RWPE2 (cell line): ENCODE results near the gene MTSS2.

Experiments used
- ATAC-seq: fragments of 200-7000 bp; cut with Tn5 transposase; 3 replicates; pipeline ENCODE4 v1.9.1; 2021; ENCODE audit warnings: low read depth
- DNase-seq: peaks from one replicate; pipeline ENCODE4 v3.0.0-alpha.2; 2020; ENCODE audit warnings: low spot score
- H3K27ac ChIP-seq: fragments of 450-650 bp; 2 replicates; pipeline ENCODE4 v1.5.1; 2017; ENCODE audit warnings: mild to moderate bottlenecking; ENCODE audit not compliant: poor library complexity, severe bottlenecking
- H3K27me3 ChIP-seq: fragments of 250-450 bp; sonication (Bioruptor Pico); 2 replicates; pipeline ENCODE4 v1.5.1; 2021; ENCODE audit warnings: mild to moderate bottlenecking, moderate library complexity; ENCODE audit not compliant: insufficient read depth, poor library complexity, severe bottlenecking
- H3K36me3 ChIP-seq: fragments of 250-450 bp; sonication (Bioruptor Pico); 2 replicates; pipeline ENCODE4 v1.5.1; 2020; ENCODE audit warnings: low read depth, mild to moderate bottlenecking, moderate library complexity
- H3K4me1 ChIP-seq: fragments of 250-450 bp; sonication (Bioruptor Pico); 2 replicates; pipeline ENCODE4 v1.5.1; 2021; ENCODE audit warnings: mild to moderate bottlenecking, moderate library complexity; ENCODE audit not compliant: insufficient read depth, poor library complexity, severe bottlenecking
- H3K4me3 ChIP-seq: fragments of 250-450 bp; sonication (Bioruptor Pico); 2 replicates; pipeline ENCODE4 v1.5.1; 2021; ENCODE audit warnings: mild to moderate bottlenecking, moderate library complexity; ENCODE audit not compliant: severe bottlenecking
- H3K9me3 ChIP-seq: fragments of 250-450 bp; sonication (Bioruptor Pico); 2 replicates; pipeline ENCODE4 v1.5.1; 2021; ENCODE audit warnings: mild to moderate bottlenecking, moderate library complexity; ENCODE audit not compliant: severe bottlenecking
- CTCF ChIP-seq: fragments of 450-650 bp; IDR thresholded peaks from one replicate; pipeline ENCODE4 v1.5.1; 2017; ENCODE audit warnings: mild to moderate bottlenecking, moderate library complexity; ENCODE audit not compliant: poor library complexity, severe bottlenecking

Gene MTSS2

GRCh38 chr16:70651524-70651923, 34.3 kb downstream of the MTSS2 start:
- H3K9me3 ChIP-seq = no peaks in the 10 kb centered on the region
- no peak overlapping the region for H3K27ac ChIP-seq
- no peak for TF ChIP-seq CTCF
- H3K36me3 ChIP-seq = no peaks in the 10 kb centered on the region
- ATAC-seq (no peak), DNase-seq (no peak)
- H3K4me3 ChIP-seq = no peak overlapping the region
- H3K27me3 ChIP-seq = no peaks in the 10 kb centered on the region
- H3K4me1 ChIP-seq = no peaks in the 10 kb centered on the region

GRCh38 chr16:70650216-70650615, 35.6 kb downstream of the MTSS2 start:
- no peak overlapping the region for H3K4me3 ChIP-seq
- ATAC-seq (no peak), DNase-seq (no peak)
- no peak overlapping the region for H3K27ac ChIP-seq
- no peak for TF ChIP-seq CTCF
- no peaks in the 10 kb centered on the region for H3K27me3 ChIP-seq
- no peaks in the 10 kb centered on the region for H3K9me3 ChIP-seq
- H3K4me1 ChIP-seq = no peaks in the 10 kb centered on the region
- H3K36me3 ChIP-seq = no peaks in the 10 kb centered on the region

- no peak for TF ChIP-seq CTCF
Observed at GRCh38 chr16:70649300-70649699, 36.6 kb downstream of the MTSS2 start.

GRCh38 chr16:70648606-70649005, 37.2 kb downstream of the MTSS2 start:
- Histone ChIP-seq H3K4me1 (no peaks in the 10 kb centered on the region), H3K36me3 (no peaks in the 10 kb centered on the region), H3K4me3 (no peak overlapping the region), H3K27ac (no peak overlapping the region), H3K9me3 (no peaks in the 10 kb centered on the region), H3K27me3 (no peaks in the 10 kb centered on the region)
- TF ChIP-seq CTCF = no peak
- DNase-seq = no peak
- no peak for ATAC-seq

More at GRCh38 chr16:70649300-70649699, 36.6 kb downstream of the MTSS2 start:
- H3K9me3 ChIP-seq = no peaks in the 10 kb centered on the region
- H3K27me3 ChIP-seq = no peaks in the 10 kb centered on the region
- no peaks in the 10 kb centered on the region for H3K4me1 ChIP-seq
- ATAC-seq = no peak
- no peak overlapping the region for H3K4me3 ChIP-seq
- no peak for DNase-seq
- no peak overlapping the region for H3K27ac ChIP-seq
- H3K36me3 ChIP-seq = no peaks in the 10 kb centered on the region

GRCh38 chr16:70647441-70648359, 38.2 kb downstream of the MTSS2 start:
- peak; percentile 47 for DNase-seq
- Histone ChIP-seq H3K4me3 (no peak overlapping the region), H3K27ac (no peak overlapping the region), H3K4me1 (no peaks in the 10 kb centered on the region), H3K27me3 (no peaks in the 10 kb centered on the region), H3K36me3 (no peaks in the 10 kb centered on the region), H3K9me3 (no peaks in the 10 kb centered on the region)
- no peak for TF ChIP-seq CTCF
- ATAC-seq = no peak
